ENCODE measurements around the gene ALDH2.
"Not testable (repeated sequence)": the region's sequence is repeated elsewhere in the genome, so short reads cannot be mapped to it uniquely, and the experiment has no call there.

The ALDH2 gene

GRCh38 chr12:111763552-111763951 is 3.2 kb upstream of the ALDH2 start:
- not testable (repeated sequence) for ATAC-seq

GRCh38 chr12:111764120-111764821 is 2.5 kb upstream of the ALDH2 start:
- TF ChIP-seq CSDC2 (CRISPR knock-in tag; IDR thresholded peaks at IDR 0.05) (no peak), ZFP30 (CRISPR knock-in tag; IDR thresholded peaks at IDR 0.05) (no peak), GLIS3 (CRISPR knock-in tag; IDR thresholded peaks at IDR 0.05) (no peak)
- ATAC-seq = no peak

- peak; percentile 50 for ATAC-seq
- TF ChIP-seq TSHZ2 (CRISPR knock-in tag; IDR thresholded peaks at IDR 0.05) (no peak), TCF4 (CRISPR knock-in tag; IDR thresholded peaks at IDR 0.05; ENCODE audit: borderline replicate concordance) (no peak), ZFP3 (CRISPR knock-in tag; IDR thresholded peaks at IDR 0.05) (no peak), POU6F1 (CRISPR knock-in tag; IDR thresholded peaks at IDR 0.05; ENCODE audit: borderline replicate concordance, low read depth) (no peak), SNAI2 (CRISPR knock-in tag; IDR thresholded peaks at IDR 0.05) (no peak), ARNTL (CRISPR knock-in tag; IDR thresholded peaks at IDR 0.05; ENCODE audit: borderline replicate concordance, low read depth) (no peak), ZNF565 (CRISPR knock-in tag; conservative IDR thresholded peaks at IDR 0.05; ENCODE audit: low read depth) (no peak), GLIS3 (CRISPR knock-in tag; IDR thresholded peaks at IDR 0.05) (no peak)
Measured at GRCh38 chr12:111767362-111768158, 827 bp downstream of the ALDH2 start.

- no peak for TF ChIP-seq SNAI2 (CRISPR knock-in tag; IDR thresholded peaks at IDR 0.05)
- no peak for TF ChIP-seq CSRNP3 (CRISPR knock-in tag; IDR thresholded peaks at IDR 0.05)
- no peak for TF ChIP-seq ZNF8 (CRISPR knock-in tag; IDR thresholded peaks at IDR 0.05)
- TF ChIP-seq ARNTL (CRISPR knock-in tag; IDR thresholded peaks at IDR 0.05; ENCODE audit: borderline replicate concordance, low read depth) = no peak
- no peak for TF ChIP-seq PATZ1 (CRISPR knock-in tag; IDR thresholded peaks at IDR 0.05; ENCODE audit: borderline replicate concordance)
- no peak for TF ChIP-seq RARB (CRISPR knock-in tag; IDR thresholded peaks at IDR 0.05)
- TF ChIP-seq ZNF565 (CRISPR knock-in tag; conservative IDR thresholded peaks at IDR 0.05; ENCODE audit: low read depth) = no peak
- TF ChIP-seq POU6F1 (CRISPR knock-in tag; IDR thresholded peaks at IDR 0.05; ENCODE audit: borderline replicate concordance, low read depth) = no peak
- no peak for TF ChIP-seq ESRRG (CRISPR knock-in tag; IDR thresholded peaks at IDR 0.05)
- no peak for TF ChIP-seq ISL1 (CRISPR knock-in tag; IDR thresholded peaks at IDR 0.05)
- TF ChIP-seq OSR1 (CRISPR knock-in tag; IDR thresholded peaks at IDR 0.05) = no peak
- TF ChIP-seq BACH2 (CRISPR knock-in tag; IDR thresholded peaks at IDR 0.05; ENCODE audit: borderline replicate concordance) = no peak
- TF ChIP-seq ZFP3 (CRISPR knock-in tag; IDR thresholded peaks at IDR 0.05) = no peak
- TF ChIP-seq TCF4 (CRISPR knock-in tag; IDR thresholded peaks at IDR 0.05; ENCODE audit: borderline replicate concordance) = no peak
- no peak for TF ChIP-seq TOX (CRISPR knock-in tag; IDR thresholded peaks at IDR 0.05; ENCODE audit: borderline replicate concordance)
Measured at GRCh38 chr12:111768159-111768895, 1.6 kb downstream of the ALDH2 start.

More at GRCh38 chr12:111768159-111768895, 1.6 kb downstream of the ALDH2 start:
- ATAC-seq = no peak
